ENCODE measurements around the gene COX6A1.

DNA sequence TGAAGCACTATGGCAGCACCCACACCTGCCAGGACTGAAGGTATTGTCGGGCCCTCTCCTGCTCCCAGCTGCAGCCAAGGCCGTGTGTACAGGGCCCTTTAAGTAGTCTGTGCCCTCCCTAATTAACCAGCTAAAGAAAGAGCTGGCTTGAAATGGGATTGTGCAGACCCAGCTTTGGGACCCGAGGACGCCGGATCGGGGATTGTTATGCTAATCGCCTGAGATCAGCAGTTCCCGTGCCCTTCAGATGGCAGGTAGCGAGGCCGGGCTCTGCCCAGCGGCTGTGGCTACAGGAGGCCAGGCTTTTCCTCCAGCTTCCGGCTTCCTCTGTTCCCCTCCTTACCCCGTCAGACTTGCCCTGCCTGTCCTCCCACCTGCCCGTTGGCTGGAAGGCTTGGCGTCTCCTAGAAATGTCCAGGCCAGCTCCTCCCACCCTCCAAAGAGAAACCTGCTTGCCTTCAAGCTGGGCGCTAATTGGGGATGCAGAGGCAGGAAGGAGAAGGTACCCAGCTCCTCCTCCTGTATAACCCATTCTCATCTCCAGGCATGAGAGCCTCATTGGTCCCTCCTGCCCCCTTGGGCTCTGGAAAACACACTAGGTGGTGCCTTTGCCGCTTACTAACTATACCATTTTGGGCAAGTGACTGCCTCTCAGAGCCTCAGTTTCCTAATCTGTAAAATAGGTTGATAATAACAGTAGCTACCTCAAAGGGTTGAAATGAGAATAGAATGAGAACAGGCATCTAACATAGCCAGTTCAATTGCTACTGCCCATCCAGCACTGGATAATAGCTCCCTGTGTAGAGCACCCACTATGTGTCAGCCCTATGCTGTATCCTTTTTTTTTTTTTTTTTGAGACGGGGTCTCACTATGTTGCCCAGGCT, 43.2 kb upstream of the COX6A1 start:
- TF ChIP-seq CTCF (IDR thresholded peaks at IDR 0.05) = no peak
- TF ChIP-seq POLR2A (IDR thresholded peaks at IDR 0.05) = no peak

All from testis (tissue), 2 donors.